Activated CD8-positive, alpha-beta T cell treated with anti-CD3 and anti-CD28 coated beads, Interleukin-2, amount 10 ng/mL, durations not matched to agents 7 days and 5 days (primary cell): ENCODE data around the gene P2RY6. TPM values are rescaled to one million over a fixed set of nuclear protein-coding genes. Genes with fewer than 3 reads are reported as not detected.
"Not testable (repeated sequence)": the region's sequence is repeated elsewhere in the genome, so short reads cannot be mapped to it uniquely, and the experiment has no call there.

Experiments used
- ATAC-seq: fragments of 150-1000 bp; cut with Tn5 transposase; one replicate; pipeline ENCODE4 v1.10.0; 2021; ENCODE audit warnings: moderate library complexity
- CTCF ChIA-PET: fragments of 350-600 bp; sonication (Branson Sonifier 250); formaldehyde crosslinking; loops from one replicate; lab custom pipeline; 2021; ENCODE audit warnings: antibody characterized with exemption; lab: Charles Lee
- POLR2A ChIA-PET: fragments of 350-600 bp; sonication (Branson Sonifier 250); formaldehyde crosslinking; loops from one replicate; lab custom pipeline; 2021; ENCODE audit warnings: antibody characterized with exemption; lab: Charles Lee
- DNase-seq: peaks from one replicate; pipeline ENCODE4 v3.0.0-alpha.2; 2020
- H3K27ac Mint-ChIP-seq: one replicate; pipeline ENCODE4 v1.8.0; 2021; ENCODE audit warnings: mild to moderate bottlenecking, mixed read lengths
- H3K27me3 Mint-ChIP-seq: one replicate; pipeline ENCODE4 v1.8.0; 2021; ENCODE audit warnings: low read depth, mixed read lengths
- H3K36me3 Mint-ChIP-seq: one replicate; pipeline ENCODE4 v1.8.0; 2021; ENCODE audit warnings: low read depth, mixed read lengths
- H3K4me1 Mint-ChIP-seq: one replicate; pipeline ENCODE4 v1.8.0; 2021; ENCODE audit warnings: low read depth, mixed read lengths
- H3K4me3 Mint-ChIP-seq: one replicate; pipeline ENCODE4 v1.8.0; 2021; ENCODE audit warnings: mild to moderate bottlenecking, mixed read lengths
- H3K9me3 Mint-ChIP-seq: one replicate; pipeline ENCODE4 v1.8.0; 2022; ENCODE audit warnings: mixed read lengths; ENCODE audit not compliant: insufficient read depth
- total RNA-seq, 2 experiments: library from RNA; stranded (reverse); gene quantifications; one replicate each; pipeline ENCODE4 v1.2.3, GENCODE V29; 2021

The P2RY6 gene
- total RNA-seq, 2 experiments from 2014 or later = not detected

DNA sequence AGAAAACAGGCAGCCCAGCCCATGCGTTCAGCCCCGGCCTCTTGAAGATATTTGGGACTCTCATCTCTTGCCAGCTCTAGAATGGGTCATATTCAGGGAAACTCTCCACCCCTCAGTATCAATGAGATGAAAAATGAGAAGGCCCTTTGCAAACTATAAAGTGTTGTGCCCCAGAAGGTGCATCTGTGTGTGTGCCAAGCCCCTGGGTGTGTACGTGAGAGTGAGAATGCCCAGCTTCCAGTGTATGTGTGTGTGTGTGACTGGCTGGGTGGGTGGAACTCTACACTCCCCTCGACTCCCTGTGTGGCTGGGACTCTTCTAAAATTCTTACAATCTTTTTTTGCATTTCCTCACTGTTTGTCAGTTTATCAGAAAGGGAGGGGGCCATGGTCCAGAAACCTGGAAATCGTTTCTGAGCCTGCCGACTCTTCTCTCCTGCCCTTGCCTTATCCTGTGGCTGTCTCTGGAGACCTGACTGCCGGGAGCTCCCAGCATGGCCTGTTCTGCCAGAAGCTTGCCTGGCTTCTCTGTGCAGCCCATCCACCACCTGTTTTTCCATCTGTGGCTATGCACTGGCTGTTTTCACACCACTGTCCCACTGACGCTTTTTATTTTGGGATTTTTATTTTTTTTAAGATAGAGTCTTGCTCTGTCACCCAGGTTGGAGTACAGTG lies 1.2 kb downstream of the P2RY6 start:
- CTCF ChIA-PET = interaction anchor here (0.7 to 1.6 kb wide), 2 partner anchors 21 to 88 kb away, joined by 3 read pairs; no protein-coding TSS in a partner anchor
- POLR2A ChIA-PET = interaction anchor here (0.6 kb wide), 1 partner anchor 201 kb away, joined by 3 read pairs; no protein-coding TSS in a partner anchor
- no peak for DNase-seq
- no peak for ATAC-seq
- H3K9me3 Mint-ChIP-seq = no peaks in the 10 kb centered on the region
- H3K36me3 Mint-ChIP-seq = no peaks in the 10 kb centered on the region
- H3K27me3 Mint-ChIP-seq = peaks cover 13% of the 10 kb centered on the region
- H3K4me1 Mint-ChIP-seq = no peaks in the 10 kb centered on the region
- H3K27ac Mint-ChIP-seq = no peak overlapping the region
- no peak overlapping the region for H3K4me3 Mint-ChIP-seq

DNA sequence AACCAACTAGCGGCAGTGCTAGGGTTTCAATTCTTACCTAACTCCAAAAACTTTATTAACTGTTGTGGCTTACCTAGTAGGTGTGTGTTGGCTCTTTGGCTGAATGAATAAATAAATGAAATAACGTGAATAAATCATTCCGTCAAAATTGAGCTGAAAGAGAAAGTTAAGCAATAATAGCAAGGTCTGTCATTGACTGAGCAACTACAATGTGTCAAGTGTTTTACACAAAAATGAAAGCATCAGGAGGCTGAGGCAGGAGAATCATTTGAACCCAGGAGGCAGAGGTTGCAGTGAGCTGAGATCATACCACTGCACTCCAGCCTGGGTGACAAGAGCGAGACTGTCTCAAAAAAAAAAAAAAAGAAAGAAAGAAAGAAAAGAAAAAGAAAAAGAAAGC lies 2.1 kb downstream of the P2RY6 start:
- H3K27ac Mint-ChIP-seq, ATAC-seq: not testable (repeated sequence)

GRCh38 chr11:73274722-73275380 lies 2.7 kb downstream of the P2RY6 start:
- ChIA-PET CTCF (interaction anchor here (1.2 kb wide), 1 partner anchor 61 kb away, joined by 3 read pairs; no protein-coding TSS in a partner anchor), POLR2A (interaction anchor here (0.7 kb wide), 1 partner anchor 32 kb away, joined by 3 read pairs; no protein-coding TSS in a partner anchor)
- no peak overlapping the region for H3K27ac Mint-ChIP-seq
- H3K9me3 Mint-ChIP-seq = no peaks in the 10 kb centered on the region
- no peaks in the 10 kb centered on the region for H3K4me1 Mint-ChIP-seq
- DNase-seq = no peak
- H3K36me3 Mint-ChIP-seq = no peaks in the 10 kb centered on the region
- no peak overlapping the region for H3K4me3 Mint-ChIP-seq
- peaks cover 21% of the 10 kb centered on the region for H3K27me3 Mint-ChIP-seq
- ATAC-seq = no peak

More for the DNA sequence above, 2.1 kb downstream of the P2RY6 start:
- peaks cover 17% of the 10 kb centered on the region for H3K27me3 Mint-ChIP-seq
- POLR2A ChIA-PET = interaction anchor here (0.6 kb wide), 1 partner anchor 201 kb away, joined by 3 read pairs; no protein-coding TSS in a partner anchor
- H3K9me3 Mint-ChIP-seq, H3K4me3 Mint-ChIP-seq, H3K4me1 Mint-ChIP-seq, DNase-seq, H3K36me3 Mint-ChIP-seq: not testable (repeated sequence)
- CTCF ChIA-PET = interaction anchor here (0.7 to 1.2 kb wide), 2 partner anchors 61 to 89 kb away, joined by 3 read pairs; no protein-coding TSS in a partner anchor

DNA sequence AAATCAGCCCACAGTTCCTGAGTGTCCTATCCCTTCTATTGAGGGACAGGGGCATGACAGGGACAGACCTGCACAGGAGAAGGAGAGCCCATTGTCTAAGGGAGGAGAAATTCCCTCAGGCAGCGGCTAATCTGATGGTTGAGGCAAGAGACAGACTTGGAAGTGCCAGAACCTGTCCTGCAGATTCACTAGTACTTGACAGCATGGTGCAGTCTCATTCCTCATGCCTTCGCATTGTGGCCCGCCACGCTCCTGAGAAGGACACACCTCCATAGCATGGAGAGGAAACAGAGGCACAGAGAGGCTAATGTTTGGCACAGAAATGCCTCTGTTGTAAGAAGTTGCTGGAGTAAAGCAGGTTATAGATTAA lies 3.2 kb downstream of the P2RY6 start:
- H3K27me3 Mint-ChIP-seq = peaks cover 21% of the 10 kb centered on the region

DNA sequence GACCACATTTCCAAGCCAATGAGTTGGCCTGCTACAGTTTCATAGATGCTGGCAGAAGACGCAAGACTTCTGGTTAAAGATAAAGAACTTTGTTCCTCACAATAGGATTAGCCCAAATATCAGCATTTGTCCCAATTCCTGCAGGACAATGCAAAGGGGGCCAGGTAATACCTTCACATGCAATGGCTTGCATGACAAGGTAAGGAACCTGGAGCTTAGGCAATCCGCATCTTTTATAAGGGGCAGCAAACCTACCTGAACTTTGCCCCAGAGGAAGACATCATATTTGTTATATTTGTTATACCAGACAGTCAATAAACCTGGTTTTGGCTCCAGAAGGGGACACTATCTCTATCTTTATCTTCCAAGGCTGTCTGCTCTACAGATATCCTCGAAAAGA lies 5.3 kb downstream of the P2RY6 start:
- Mint-ChIP-seq H3K27ac (no peak overlapping the region), H3K4me3 (no peak overlapping the region), H3K27me3 (peaks cover 20% of the 10 kb centered on the region), H3K9me3 (no peaks in the 10 kb centered on the region), H3K4me1 (peaks cover 22% of the 10 kb centered on the region), H3K36me3 (no peaks in the 10 kb centered on the region)
- ATAC-seq (no peak), DNase-seq (no peak)
- CTCF ChIA-PET = interaction anchor here (0.8 to 1.4 kb wide), 2 partner anchors 13 to 18 kb away, joined by 3 to 4 read pairs; no protein-coding TSS in a partner anchor
- POLR2A ChIA-PET = no interaction called here

More for the DNA sequence above, 3.2 kb downstream of the P2RY6 start:
- Mint-ChIP-seq H3K4me3 (no peak overlapping the region), H3K4me1 (peaks cover 2% of the 10 kb centered on the region), H3K9me3 (no peaks in the 10 kb centered on the region), H3K27ac (no peak overlapping the region), H3K36me3 (no peaks in the 10 kb centered on the region)
- ATAC-seq = no peak
- no peak for DNase-seq
- ChIA-PET POLR2A (interaction anchor here (0.7 kb wide), 1 partner anchor 33 kb away, joined by 3 read pairs; no protein-coding TSS in a partner anchor), CTCF (no interaction called here)

GRCh38 chr11:73280626-73281025 lies 8.5 kb downstream of the P2RY6 start:
- ChIA-PET CTCF (interaction anchor here (0.8 to 1.6 kb wide), 4 partner anchors 8 to 80 kb away, joined by 3 to 6 read pairs (median 3); no protein-coding TSS in a partner anchor), POLR2A (no interaction called here)
- Mint-ChIP-seq H3K4me1 (peaks cover 25% of the 10 kb centered on the region), H3K36me3 (no peaks in the 10 kb centered on the region), H3K27me3 (peaks cover 13% of the 10 kb centered on the region), H3K4me3 (no peak overlapping the region), H3K27ac (no peak overlapping the region), H3K9me3 (no peaks in the 10 kb centered on the region)
- ATAC-seq (no peak), DNase-seq (no peak)

DNA sequence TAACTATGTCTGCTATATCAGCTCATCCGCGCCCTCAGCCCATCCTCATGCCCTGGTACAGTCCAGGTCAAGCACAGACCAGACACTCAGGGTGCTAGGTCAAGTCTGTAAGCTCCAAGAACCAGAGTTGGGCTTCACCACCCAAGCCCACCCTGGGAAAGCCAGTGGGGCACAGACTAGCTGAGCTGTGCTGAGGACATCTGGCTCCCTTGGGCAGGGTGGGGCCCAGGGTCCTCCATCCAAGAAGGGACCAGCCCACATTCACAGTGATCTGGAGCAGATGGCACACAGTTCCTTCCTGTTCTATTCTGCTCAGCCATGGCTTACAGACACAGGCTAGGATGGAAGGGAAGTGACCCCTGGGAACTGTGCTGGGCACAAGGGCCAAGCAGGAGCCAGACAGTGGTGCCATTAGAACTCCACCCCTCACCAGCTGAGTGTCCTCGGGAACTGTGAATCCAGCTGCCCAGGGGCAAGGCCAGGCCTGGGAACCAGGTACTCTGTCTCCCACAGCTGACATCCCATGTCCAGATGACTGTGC lies 9.1 kb downstream of the P2RY6 start:
- Mint-ChIP-seq H3K27ac (no peak overlapping the region), H3K36me3 (no peaks in the 10 kb centered on the region), H3K4me1 (peaks cover 25% of the 10 kb centered on the region), H3K9me3 (no peaks in the 10 kb centered on the region), H3K27me3 (peaks cover 13% of the 10 kb centered on the region), H3K4me3 (no peak overlapping the region)
- DNase-seq = no peak
- ChIA-PET POLR2A (interaction anchor here (0.6 kb wide), 1 partner anchor 318 kb away, joined by 3 read pairs; no protein-coding TSS in a partner anchor), CTCF (interaction anchor here (1.6 kb wide), 1 partner anchor 25 kb away, joined by 6 read pairs; no protein-coding TSS in a partner anchor)
- ATAC-seq = no peak

GRCh38 chr11:73281796-73282660 lies 9.9 kb downstream of the P2RY6 start:
- peak; percentile 14 for ATAC-seq
- no peaks in the 10 kb centered on the region for H3K36me3 Mint-ChIP-seq
- H3K27ac Mint-ChIP-seq = peak overlapping the region; percentile 1
- DNase-seq = peak; percentile 35
- CTCF ChIA-PET = interaction anchor here (0.8 kb wide), 1 partner anchor 13 kb away, joined by 3 read pairs; no protein-coding TSS in a partner anchor
- peaks cover 30% of the 10 kb centered on the region for H3K4me1 Mint-ChIP-seq
- peaks cover 9% of the 10 kb centered on the region for H3K27me3 Mint-ChIP-seq
- no peaks in the 10 kb centered on the region for H3K9me3 Mint-ChIP-seq
- POLR2A ChIA-PET = interaction anchor here (0.6 kb wide), 1 partner anchor 319 kb away, joined by 3 read pairs; no protein-coding TSS in a partner anchor
- no peak overlapping the region for H3K4me3 Mint-ChIP-seq

DNA sequence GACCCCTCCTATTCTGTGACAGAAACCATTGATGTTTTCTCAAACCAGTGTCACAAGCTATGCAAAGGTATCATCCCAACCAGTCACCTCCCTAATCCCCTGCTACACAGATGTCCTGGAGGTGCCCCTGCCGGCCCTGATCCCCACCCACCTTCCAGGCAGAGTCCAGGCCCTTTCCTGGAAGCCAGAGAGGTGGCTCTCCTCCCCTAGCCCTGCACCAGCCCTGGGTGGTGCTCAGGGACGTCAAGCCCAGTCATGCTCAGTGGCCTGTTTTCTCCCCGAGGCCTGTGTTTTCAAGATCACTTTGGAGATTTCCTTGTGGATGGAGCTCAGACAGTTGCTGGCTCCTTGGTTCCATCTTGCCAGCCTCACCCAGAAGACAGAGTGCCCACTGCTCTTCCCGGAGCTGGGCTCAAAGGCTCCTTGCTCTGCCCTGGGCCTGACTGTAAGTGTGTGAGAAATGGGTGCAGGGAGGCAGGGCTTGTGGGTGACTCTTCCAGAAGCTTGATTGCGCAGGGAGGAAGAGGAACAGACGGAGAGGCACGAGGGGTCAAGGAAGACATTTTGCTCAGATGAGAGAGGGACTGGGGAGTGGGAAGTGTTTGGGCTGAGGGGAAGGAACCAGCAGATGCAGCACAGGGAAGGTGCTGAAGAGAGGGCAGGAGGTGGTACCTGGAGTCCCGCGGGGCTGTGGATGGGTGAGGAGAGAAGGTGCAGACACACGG lies 11.3 kb downstream of the P2RY6 start:
- ChIA-PET CTCF (interaction anchor here (0.8 kb wide), 1 partner anchor 12 kb away, joined by 3 read pairs; no protein-coding TSS in a partner anchor), POLR2A (no interaction called here)
- Mint-ChIP-seq H3K4me1 (peaks cover 37% of the 10 kb centered on the region), H3K27me3 (peaks cover 9% of the 10 kb centered on the region), H3K4me3 (no peak overlapping the region), H3K36me3 (no peaks in the 10 kb centered on the region), H3K27ac (no peak overlapping the region), H3K9me3 (no peaks in the 10 kb centered on the region)
- no peak for DNase-seq
- ATAC-seq = no peak

- ChIA-PET CTCF (no interaction called here), POLR2A (no interaction called here)
- ATAC-seq (no peak), DNase-seq (no peak)
- H3K27ac Mint-ChIP-seq = no peak overlapping the region
- H3K27me3 Mint-ChIP-seq = peaks cover 5% of the 10 kb centered on the region
- no peak overlapping the region for H3K4me3 Mint-ChIP-seq
- no peaks in the 10 kb centered on the region for H3K36me3 Mint-ChIP-seq
- H3K4me1 Mint-ChIP-seq = peaks cover 44% of the 10 kb centered on the region
- no peaks in the 10 kb centered on the region for H3K9me3 Mint-ChIP-seq
These were observed 12.0 kb downstream of the P2RY6 start for GRCh38 chr11:73284106-73284505.
